GM12892 (cell line): Measurements from ENCODE around the gene AHI1.

ENCODE experiments used
- POLR2A ChIP-seq: IDR thresholded peaks from 2 replicates; pipeline ENCODE4 v1.6.1; 2011; ENCODE audit warnings: low read depth, low read length, control low read depth
- TAF1 ChIP-seq: IDR thresholded peaks from 2 replicates; pipeline ENCODE4 v1.6.1; 2011; ENCODE audit warnings: low read depth, mild to moderate bottlenecking, control low read depth, low read length, borderline replicate concordance

GRCh38 chr6:135322427-135323201, 174.9 kb downstream of the AHI1 start:
- TF ChIP-seq TAF1 (no peak), POLR2A (no peak)
